ENCODE measurements around the gene P2RX6. TPM values are rescaled to one million over a fixed set of nuclear protein-coding genes. Genes with fewer than 3 reads are reported as not detected.
"Not testable (repeated sequence)": the region's sequence is repeated elsewhere in the genome, so short reads cannot be mapped to it uniquely, and the experiment has no call there.

P2RX6 gene
- total RNA-seq, 2 donors from 2014 or later, result 0.81 TPM; not detected in 1

DNA sequence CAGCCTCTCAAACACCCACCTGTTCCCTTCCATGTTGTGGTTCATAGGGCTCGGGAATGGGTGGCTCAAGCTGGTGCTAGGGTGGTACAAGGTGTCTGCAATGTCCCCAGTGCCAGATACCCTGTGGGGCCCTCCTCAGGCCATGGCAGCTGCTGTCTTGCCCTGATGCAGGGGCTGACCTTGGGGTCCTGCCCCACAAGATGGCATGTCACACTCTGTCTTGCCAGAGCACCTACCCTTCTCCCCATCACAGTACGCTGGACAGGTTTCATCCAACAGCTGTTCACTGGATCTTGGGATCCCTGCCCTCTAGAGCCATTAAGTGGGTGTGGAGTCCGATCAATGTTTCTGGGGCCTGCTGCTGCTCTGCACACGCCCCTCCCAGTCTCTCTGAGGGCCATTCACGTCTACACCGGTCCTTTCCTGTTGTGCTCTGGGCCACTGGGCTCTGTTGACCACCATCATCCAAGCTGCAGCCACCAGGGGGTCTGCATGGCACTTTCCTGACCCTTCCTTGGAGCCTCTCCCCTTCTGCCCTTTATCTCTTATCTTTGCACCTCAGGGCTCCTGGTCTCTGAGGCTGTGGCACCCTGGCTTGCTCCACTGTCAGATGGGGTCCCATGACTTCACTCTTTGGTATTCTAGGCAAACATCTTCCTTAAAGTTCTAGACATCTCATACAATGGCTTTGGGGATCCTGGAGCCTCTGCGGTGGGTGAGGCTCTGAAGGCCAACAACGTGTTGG is 37.9 kb downstream of the P2RX6 start:
- Histone ChIP-seq H3K4me3 (no peak overlapping the region), H3K27ac (no peak overlapping the region), H3K4me1 (ENCODE audit: control insufficient read depth in 1 of 2, low read depth in 2 of 2) (no peaks in the 10 kb centered on the region), H3K9me3 (no peaks in the 10 kb centered on the region), H3K27me3 (replicated peaks; ENCODE audit: insufficient read depth) (no peaks in the 10 kb centered on the region), H3K36me3 (no peaks in the 10 kb centered on the region)
- DNase-seq (ENCODE audit: low spot score), result no peak
- TF ChIP-seq, protein P1, sequence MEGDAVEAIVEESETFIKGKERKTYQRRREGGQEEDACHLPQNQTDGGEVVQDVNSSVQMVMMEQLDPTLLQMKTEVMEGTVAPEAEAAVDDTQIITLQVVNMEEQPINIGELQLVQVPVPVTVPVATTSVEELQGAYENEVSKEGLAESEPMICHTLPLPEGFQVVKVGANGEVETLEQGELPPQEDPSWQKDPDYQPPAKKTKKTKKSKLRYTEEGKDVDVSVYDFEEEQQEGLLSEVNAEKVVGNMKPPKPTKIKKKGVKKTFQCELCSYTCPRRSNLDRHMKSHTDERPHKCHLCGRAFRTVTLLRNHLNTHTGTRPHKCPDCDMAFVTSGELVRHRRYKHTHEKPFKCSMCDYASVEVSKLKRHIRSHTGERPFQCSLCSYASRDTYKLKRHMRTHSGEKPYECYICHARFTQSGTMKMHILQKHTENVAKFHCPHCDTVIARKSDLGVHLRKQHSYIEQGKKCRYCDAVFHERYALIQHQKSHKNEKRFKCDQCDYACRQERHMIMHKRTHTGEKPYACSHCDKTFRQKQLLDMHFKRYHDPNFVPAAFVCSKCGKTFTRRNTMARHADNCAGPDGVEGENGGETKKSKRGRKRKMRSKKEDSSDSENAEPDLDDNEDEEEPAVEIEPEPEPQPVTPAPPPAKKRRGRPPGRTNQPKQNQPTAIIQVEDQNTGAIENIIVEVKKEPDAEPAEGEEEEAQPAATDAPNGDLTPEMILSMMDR (IDR thresholded peaks at IDR 0.05), result no peak
- no peak for ATAC-seq (ENCODE audit: insufficient number of reproducible peaks, low FRiP score, low read depth)

DNA sequence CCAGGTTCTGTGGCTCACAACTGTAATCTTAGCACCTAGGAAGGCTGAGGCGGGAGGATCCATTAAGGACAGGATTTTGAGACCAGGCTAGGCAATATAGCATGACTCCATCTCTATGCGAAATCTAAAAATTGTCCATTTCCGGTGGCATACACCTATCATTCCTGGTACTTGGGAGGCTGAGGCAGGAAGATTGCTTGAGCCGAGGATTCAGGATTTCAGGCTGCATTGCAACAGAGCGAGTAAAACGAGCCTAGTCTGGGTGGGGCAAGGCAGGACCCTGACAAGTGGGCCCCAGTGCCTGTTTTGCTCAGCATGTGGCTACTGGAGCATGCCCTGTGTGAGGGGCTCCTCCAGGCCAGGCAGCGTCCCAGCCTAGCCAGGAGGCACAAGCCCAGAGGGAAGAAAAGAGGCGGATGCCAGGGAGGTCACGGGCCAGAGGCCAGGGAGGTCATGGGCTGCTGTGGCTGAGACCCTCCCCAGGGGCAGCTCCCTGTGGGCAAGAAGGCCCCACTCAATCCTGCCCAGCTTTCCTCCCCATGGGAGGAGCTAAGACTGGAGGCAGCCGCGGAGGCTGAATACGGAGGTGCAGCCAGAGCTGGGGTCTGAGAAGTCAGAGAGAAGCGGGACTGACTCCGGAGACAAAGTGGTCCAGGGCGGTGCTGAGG is 39.2 kb downstream of the P2RX6 start:
- H3K4me3 ChIP-seq, result no peak overlapping the region
- no peaks in the 10 kb centered on the region for H3K9me3 ChIP-seq
- DNase-seq (ENCODE audit: low spot score) (no peak), ATAC-seq (ENCODE audit: insufficient number of reproducible peaks, low FRiP score, low read depth) (no peak)
- H3K27me3 ChIP-seq (replicated peaks; ENCODE audit: insufficient read depth), result no peaks in the 10 kb centered on the region
- TF ChIP-seq, protein P1 (IDR thresholded peaks at IDR 0.05), result no peak
- H3K36me3 ChIP-seq, result no peaks in the 10 kb centered on the region
- no peaks in the 10 kb centered on the region for H3K4me1 ChIP-seq (ENCODE audit: control insufficient read depth in 1 of 2, low read depth in 2 of 2)
- H3K27ac ChIP-seq, result no peak overlapping the region

DNA sequence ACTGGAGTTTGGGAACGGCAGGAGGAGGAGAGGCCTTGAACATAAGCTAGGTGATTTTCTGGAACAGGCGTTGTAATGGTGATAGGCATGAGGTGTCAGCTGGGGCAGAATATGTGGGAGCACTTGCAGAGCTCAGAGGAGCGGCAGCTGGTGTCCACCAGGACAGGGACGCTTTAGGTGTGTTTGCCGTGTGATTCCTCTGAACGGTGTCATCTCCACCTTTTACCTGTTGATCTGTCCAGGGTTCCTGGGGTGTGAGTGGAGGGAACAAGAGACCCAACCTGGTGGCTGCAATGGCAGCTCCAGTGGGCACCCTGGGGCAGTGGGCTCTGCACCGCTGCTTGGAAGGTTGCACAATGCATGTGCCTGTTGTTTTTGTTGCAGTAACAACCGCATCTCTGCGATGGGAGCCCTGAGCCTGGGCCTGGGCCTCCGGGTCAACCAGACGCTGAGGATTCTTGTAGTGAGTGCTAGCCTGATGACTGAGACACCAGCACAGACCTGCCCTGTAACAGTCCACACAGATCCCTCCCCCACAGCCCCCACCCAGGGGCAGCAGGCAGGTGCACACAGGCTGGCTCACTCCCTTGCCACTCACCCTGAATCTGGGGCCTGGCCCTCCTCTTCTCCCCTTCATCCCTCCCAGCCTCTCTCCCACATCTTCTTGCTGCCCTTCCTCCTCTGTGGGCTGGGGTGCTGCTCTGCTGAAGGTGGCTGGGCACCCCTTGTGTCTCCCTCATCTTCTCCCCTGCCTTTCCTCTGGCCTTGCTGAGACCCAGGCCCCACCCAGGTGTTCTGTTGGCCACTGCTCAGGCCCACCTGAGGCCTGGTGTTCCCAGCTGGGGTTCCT is 40.0 kb downstream of the P2RX6 start:
- ATAC-seq (ENCODE audit: insufficient number of reproducible peaks, low FRiP score, low read depth) (no peak), DNase-seq (ENCODE audit: low spot score) (no peak)
- Histone ChIP-seq H3K4me1 (ENCODE audit: control insufficient read depth in 1 of 2, low read depth in 2 of 2) (no peaks in the 10 kb centered on the region), H3K4me3 (no peak overlapping the region), H3K27me3 (replicated peaks; ENCODE audit: insufficient read depth) (no peaks in the 10 kb centered on the region), H3K36me3 (no peaks in the 10 kb centered on the region), H3K27ac (no peak overlapping the region), H3K9me3 (no peaks in the 10 kb centered on the region)
- TF ChIP-seq, protein P1 (IDR thresholded peaks at IDR 0.05), result no peak

DNA sequence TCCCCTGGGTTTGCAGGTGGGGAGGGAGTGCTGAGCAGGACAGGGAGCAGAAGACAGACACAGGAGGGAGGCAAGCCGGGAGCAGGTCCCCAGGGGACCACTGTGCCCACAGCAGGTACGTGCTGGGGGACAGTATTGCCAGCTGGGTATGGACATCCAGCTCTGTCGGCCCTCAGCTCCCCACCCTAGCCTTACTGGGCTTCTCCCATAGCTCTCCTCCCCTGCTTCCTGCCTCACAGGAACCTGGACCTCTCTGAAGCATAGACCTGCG is 40.5 kb downstream of the P2RX6 start:
- no peak for DNase-seq (ENCODE audit: low spot score)
- H3K9me3 ChIP-seq, result no peaks in the 10 kb centered on the region
- no peaks in the 10 kb centered on the region for H3K4me1 ChIP-seq (ENCODE audit: control insufficient read depth in 1 of 2, low read depth in 2 of 2)
- no peak overlapping the region for H3K27ac ChIP-seq
- no peak for ATAC-seq (ENCODE audit: insufficient number of reproducible peaks, low FRiP score, low read depth)
- no peaks in the 10 kb centered on the region for H3K27me3 ChIP-seq (replicated peaks; ENCODE audit: insufficient read depth)
- H3K4me3 ChIP-seq, result no peak overlapping the region
- H3K36me3 ChIP-seq, result no peaks in the 10 kb centered on the region
- TF ChIP-seq, protein P1 (IDR thresholded peaks at IDR 0.05), result no peak

DNA sequence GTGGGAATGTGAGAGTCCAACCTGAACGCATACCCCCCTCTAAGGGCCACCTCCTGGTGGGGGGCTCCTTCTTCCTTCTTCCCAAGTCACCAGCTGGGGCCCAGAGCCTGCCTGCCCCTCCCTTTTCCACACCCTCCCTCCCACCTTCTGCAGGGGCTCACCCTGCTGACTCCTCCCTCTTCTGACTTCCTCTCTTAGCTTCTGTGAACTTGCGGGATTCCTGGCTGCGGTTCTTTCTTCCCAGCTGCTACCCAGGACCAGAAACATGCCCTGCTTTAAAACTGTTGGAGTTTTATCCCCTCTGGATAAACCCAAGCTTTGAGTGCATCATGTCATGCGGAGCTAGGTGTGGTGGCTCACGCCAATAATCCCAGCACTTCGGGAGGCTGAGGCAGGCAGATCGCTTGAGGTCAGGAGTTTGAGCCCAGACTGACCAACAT is 40.9 kb downstream of the P2RX6 start:
- Histone ChIP-seq H3K27ac (no peak overlapping the region), H3K4me3 (no peak overlapping the region), H3K4me1 (ENCODE audit: control insufficient read depth in 1 of 2, low read depth in 2 of 2) (no peaks in the 10 kb centered on the region), H3K9me3 (no peaks in the 10 kb centered on the region), H3K36me3 (no peaks in the 10 kb centered on the region), H3K27me3 (replicated peaks; ENCODE audit: insufficient read depth) (no peaks in the 10 kb centered on the region)
- TF ChIP-seq, protein P1 (IDR thresholded peaks at IDR 0.05), result no peak
- ATAC-seq (ENCODE audit: insufficient number of reproducible peaks, low FRiP score, low read depth) (no peak), DNase-seq (ENCODE audit: low spot score) (no peak)

DNA sequence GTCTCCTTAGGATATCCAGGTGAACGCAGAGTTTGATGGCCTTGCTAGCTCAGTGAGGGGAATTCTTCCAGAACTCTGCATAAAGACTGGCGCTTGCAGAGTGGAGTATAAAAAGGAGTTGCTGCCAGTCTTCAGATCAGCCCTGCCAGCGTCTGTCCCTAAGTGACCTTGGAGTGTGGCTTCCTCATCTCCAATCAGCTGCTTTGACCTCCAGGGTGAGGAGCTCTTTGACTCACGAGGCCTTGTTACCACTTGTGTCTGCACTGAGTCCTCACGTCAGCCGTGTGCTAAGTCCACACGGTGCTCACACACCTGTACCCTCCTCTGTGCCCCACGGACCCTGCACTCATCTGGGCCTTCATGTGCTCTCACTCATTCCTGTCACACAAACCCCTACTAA is 45.4 kb downstream of the P2RX6 start:
- not testable (repeated sequence) for H3K27ac ChIP-seq; H3K36me3 ChIP-seq; H3K4me1 ChIP-seq (ENCODE audit: control insufficient read depth in 1 of 2, low read depth in 2 of 2); ATAC-seq (ENCODE audit: insufficient number of reproducible peaks, low FRiP score, low read depth); DNase-seq (ENCODE audit: low spot score); H3K27me3 ChIP-seq (replicated peaks; ENCODE audit: insufficient read depth); H3K4me3 ChIP-seq; H3K9me3 ChIP-seq

DNA sequence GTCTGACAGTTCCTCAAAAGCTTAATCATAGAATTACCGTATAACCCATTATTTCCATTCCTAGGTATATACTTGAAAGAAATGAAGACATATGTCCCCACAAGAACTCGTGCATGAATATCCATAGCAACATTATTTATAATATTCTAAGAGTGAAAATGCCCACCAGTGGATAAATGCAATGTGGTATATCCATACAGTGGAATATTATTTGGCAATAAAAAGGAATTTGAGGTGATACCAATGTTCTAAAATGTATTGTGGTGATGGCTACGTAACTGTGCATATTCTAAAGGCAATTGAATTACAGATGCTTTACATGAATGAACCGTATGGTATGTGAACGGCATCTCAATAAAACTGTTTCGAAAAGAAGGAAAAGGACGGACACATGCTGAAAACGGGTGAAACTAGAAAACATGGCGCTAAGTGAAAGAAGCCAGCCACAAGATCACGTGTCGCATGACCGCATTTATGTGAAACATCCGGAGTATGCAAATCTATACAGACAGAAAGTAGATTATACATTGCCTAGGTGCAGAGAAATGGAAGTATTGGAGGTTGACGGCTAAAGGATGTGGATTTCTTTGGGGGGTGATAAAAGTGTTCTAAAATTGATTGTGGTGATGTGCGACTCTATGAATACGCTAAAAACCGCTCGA is 46.8 kb downstream of the P2RX6 start:
- ATAC-seq (ENCODE audit: insufficient number of reproducible peaks, low FRiP score, low read depth), result not testable (repeated sequence)

More for the DNA sequence above, 46.8 kb downstream of the P2RX6 start:
- not testable (repeated sequence) for H3K4me1 ChIP-seq (ENCODE audit: control insufficient read depth in 1 of 2, low read depth in 2 of 2); H3K9me3 ChIP-seq; H3K4me3 ChIP-seq; H3K27ac ChIP-seq; H3K36me3 ChIP-seq; DNase-seq (ENCODE audit: low spot score); H3K27me3 ChIP-seq (replicated peaks; ENCODE audit: insufficient read depth)

All from thoracic aorta (tissue), 2 donors.